SIG-M5 treated with dmso at 0.1 percent for 504 hours (cell line): ENCODE data around the gene NDUFA7.
"Not testable (repeated sequence)": the region's sequence is repeated elsewhere in the genome, so short reads cannot be mapped to it uniquely, and the experiment has no call there.

Experiments
- DNase-seq: peaks from one replicate; lab custom pipeline; 2025; ENCODE audit not compliant: unreplicated experiment; lab: John Stamatoyannopoulos, UW

Gene NDUFA7

DNA sequence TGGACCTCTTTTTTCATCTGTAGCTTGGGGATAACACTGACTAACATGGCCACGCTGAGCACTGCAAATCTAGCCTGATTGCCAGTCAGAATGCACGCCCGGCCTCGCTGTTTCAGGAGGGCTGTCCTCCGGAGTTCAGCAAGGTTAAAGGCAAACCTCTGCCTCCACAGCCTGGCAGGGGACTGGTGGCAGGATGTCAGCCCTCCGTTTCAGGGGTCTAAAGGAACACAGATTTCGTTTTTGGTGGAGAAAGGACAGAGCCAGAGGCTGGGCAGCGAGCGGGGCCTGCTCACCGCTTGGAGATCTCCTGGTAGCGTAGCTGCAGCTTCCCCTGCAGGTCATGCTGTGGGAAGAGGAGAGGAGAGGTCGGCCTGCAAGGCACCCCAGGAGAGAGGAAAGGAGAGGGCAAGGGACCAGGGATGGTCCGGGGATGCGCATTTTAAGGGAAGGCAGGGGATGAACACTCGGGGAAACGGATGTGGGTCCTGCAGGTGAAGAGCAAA is 560 bp downstream of the NDUFA7 start:
- no peak for DNase-seq

- no peak for DNase-seq
These were observed 1.2 kb downstream of the NDUFA7 start for GRCh38 chr19:8319807-8320520.

- DNase-seq = not testable (repeated sequence)
These were observed 2.3 kb downstream of the NDUFA7 start for GRCh38 chr19:8318835-8319234.

GRCh38 chr19:8316351-8317125 is 4.6 kb downstream of the NDUFA7 start:
- no peak for DNase-seq

GRCh38 chr19:8314981-8315640 is 6.1 kb downstream of the NDUFA7 start:
- not testable (repeated sequence) for DNase-seq

GRCh38 chr19:8311461-8312260 is 9.5 kb downstream of the NDUFA7 start:
- no peak for DNase-seq

- no peak for DNase-seq
These were observed 10.7 kb downstream of the NDUFA7 start for GRCh38 chr19:8310342-8311055.

DNA sequence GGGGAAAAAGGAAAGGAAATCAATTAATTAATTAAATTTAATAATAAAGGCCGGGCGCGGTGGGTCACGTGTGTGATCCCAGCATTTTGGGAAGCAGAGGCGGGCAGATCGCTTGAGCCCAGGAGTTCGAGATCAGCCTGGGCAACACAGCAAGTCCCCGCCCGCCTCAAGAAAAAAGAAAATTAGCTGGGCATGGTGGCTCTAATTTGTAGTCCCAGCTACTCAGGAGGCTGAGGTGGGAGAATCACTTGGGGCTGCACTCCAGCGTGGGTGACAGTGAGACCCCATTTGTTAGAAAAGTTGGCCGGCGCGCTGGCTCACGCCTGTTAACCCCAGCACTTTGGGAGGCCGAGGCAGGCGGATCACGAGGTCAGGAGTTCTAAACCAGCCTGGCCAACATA is 12.3 kb downstream of the NDUFA7 start:
- no peak for DNase-seq

DNA sequence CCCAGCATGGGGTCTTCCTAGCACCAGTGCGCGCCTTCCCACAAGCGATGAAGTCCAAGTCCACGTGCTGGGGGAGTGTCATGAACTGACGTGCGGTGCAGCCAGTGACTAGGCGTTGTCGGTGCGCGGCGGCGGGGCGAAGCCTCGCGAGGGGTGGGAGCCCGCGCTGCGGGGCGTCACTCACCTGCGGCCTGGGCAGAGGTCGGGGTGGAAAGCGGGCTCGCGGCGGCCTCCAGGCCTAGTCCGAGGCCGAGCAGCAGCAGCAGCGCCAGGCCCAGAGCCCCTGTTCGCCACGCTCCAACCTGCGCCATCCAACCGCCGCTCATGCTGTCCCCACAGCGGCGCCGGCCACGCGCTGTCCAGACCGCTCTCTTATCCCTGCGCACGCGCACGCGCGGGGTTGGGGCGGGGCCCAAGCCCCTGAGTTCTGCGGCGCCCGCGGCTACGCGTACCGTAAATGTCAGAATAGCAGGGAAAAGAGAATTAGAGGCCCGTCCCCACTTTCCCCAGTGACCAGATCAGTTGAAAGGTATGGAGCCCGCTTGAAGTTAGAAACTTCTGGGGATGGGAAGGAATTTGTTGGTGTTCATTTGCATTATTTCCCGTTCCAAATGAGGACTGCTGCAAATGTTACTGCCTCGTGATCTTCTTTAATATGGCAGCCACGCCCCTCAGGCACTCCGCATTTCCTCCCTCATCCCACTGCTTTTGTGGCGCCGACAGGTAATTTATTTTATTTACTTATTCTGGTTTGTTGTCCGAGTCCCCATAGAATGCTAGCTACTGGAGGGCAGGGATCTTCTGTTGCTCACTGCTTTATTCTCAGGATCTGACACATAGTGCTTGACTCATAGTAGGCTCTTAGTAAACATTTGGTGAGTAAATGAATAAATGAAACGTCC is 13.0 kb downstream of the NDUFA7 start, which contains the start of gene CD320:
Gene CD320, minus strand, starts transcription at position 394 of the 902 bp plus-strand sequence. Its CDS starts 68 bp downstream, at position 326.
- peak; percentile 73 for DNase-seq

- DNase-seq = no peak
These were observed 13.7 kb downstream of the NDUFA7 start for GRCh38 chr19:8307400-8307964.

DNA sequence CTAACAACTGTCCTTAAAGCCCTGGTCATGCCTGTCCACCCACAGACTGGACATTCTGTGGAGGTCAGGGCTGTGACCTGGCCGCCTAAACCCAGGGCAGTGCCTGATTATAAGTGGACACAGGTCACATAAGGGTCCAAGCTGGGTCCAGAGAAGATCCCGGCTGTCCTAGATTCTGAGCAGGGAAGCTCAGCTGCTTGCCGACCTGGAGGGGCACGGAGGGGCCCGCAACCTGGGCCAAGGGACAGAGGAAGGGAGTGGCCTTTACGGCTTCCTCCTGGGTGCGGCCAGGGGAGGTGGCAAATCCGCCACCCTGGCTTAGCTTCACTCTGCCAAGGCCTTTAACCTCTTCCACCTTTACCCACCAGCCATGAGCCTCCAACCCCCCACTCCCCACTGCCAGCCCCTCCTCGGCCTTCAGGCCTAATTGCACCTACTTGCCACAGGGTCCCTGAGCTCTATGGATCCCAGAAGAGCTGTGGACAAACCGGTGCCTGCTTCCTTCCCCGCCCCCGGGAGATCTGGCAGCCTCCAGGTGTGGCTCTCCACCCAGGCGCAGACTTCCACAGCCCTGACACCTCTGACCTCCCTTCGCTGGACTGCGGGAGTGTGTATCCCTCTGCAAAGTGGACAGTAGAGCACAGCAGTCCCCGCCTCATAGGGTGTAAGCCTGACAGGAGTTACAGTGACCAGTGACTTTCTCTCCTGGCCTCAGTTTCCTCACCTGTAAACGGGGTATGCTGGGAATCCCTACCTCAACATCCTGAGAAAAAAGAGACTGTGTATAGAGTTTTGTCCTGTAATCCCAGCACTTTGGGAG is 14.7 kb downstream of the NDUFA7 start:
- DNase-seq = no peak

GRCh38 chr19:8305798-8306197 is 15.4 kb downstream of the NDUFA7 start:
- DNase-seq = no peak

GRCh38 chr19:8304841-8305621 is 16.1 kb downstream of the NDUFA7 start:
- DNase-seq = no peak

DNA sequence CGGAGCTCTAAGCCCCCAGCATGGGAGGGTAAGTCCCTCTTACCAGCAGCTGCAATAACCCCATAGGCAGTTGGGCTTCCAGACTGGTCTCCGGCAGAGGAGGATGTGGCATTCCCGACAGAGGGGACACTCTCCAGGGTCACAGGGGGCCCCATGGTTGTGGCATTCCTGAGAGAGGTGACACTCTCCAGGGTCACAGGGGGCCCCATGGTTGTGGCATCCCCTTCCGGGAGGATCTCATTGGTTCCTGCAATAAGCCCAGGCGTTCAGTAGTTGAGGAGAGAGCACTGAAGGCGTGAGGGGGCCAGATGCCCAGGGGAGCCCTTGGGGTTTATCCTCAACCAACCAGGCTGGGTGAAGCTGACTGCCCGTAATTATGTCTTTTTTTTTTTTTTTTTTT is 18.4 kb downstream of the NDUFA7 start:
- DNase-seq = no peak

DNA sequence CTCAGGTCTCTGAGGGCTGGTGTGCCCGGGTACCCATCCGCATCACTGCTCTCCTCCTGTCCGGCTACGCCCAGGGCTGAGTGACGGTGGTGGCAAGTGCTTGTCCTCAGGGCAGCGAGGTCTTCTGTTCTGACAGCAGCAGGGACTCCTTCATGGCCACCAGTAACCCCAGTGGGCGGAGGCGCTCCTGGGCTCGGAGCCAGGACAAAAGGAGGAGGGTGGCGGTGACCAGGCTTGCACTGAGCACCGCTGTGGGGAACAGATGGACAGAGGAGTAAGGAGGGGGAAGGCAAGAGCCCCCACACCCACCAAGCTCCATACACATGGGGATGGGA is 18.9 kb downstream of the NDUFA7 start:
- DNase-seq = no peak

- not testable (repeated sequence) for DNase-seq
These were observed 29.8 kb downstream of the NDUFA7 start for GRCh38 chr19:8291337-8291736.

DNA sequence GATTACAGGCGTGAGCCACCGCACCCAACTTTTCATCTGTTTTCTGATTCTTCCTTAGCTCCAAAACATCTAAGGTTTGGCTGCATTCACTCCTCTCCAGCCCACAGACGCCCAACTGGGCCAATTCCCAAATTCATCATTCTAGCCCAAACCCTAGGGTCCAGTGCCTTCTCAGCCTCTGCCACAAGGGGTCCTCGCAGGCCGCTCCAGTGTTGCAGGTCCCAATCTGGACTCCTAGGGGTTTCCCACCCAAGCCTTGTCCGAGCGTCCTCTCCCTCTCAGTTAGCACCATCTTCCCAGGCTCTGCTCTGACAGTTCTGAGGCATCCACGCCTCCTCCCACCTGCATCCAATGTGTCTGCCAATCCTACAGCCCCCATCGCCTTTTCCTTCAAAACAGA is 44.7 kb downstream of the NDUFA7 start:
- DNase-seq = not testable (repeated sequence)
